ENCODE measurements around the gene TFIP11.
A peak's percentile ranks its signal among the peaks of the same experiment; 100 is the strongest.

Gene TFIP11

DNA sequence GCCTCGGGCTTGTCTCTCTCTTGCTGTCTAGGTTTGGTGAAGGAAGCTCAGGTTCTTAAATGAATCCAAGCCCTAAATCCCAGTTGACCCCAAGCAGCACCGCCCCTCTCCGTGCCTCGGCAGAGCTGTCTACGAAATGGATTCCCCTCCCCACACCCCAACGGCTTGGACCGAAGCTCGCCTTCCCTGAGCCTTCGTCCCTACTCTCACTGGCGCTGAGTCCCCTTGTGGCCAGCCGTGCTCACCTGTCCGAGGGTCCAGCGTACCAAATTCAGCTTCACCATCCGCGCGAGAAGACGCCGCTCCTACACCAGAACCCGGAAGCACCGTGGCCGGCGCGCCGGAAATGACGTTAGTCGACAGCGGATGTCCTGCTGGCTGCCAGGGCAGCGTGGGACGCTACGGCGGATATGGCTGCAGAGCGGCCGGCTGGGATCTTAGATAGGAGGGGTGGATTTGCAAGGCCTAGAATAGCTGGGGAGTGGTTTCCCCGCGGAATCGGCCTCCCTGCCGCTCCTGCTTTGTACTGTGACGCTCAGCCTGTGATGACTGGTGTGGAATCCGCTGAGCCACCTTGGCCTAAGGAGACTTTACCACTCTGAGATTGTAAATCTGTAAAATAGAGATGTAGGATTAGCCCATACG, at the start of gene TFIP11:
Gene TFIP11, minus strand, starts transcription at position 325 of the 645 bp plus-strand sequence. CDS start 2,201 bp downstream, outside the sequence.
- peak; percentile 91 to 94 for DNase-seq (ENCODE audit: low read depth in 2 of 2)

DNA sequence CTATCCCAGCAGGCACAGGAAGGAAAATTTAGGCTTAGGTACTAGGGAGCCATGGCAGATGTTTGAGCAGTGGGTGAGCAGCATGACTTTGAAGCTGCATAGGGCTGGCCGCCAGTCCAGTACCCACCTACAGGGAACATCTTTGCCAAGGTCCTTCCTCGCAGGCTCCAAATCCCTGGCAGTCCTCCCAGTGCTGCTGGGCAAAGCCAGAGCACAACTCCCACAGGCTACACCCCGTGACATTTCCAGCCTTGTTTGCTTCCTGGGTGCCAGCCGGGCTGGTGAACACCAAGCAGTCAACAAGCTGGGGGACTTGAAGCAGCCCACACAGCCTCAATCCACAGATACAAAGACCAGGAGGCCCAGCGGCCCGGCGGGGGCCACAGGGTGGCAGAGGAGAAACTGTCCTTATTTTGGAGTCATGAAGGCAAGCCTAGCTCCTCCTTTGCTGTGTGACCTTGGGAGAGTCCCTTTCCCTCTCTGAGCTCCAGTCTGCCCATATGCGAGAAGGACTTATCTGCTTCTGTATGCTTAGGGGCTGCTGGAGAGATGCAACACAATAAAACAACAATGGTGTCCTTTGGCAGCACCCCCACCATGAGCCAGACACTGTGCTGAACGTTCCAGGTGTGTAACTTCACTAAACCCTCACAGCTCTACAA, 49.6 kb upstream of the TFIP11 start:
- DNase-seq (ENCODE audit: low read depth in 2 of 2) = no peak

DNA sequence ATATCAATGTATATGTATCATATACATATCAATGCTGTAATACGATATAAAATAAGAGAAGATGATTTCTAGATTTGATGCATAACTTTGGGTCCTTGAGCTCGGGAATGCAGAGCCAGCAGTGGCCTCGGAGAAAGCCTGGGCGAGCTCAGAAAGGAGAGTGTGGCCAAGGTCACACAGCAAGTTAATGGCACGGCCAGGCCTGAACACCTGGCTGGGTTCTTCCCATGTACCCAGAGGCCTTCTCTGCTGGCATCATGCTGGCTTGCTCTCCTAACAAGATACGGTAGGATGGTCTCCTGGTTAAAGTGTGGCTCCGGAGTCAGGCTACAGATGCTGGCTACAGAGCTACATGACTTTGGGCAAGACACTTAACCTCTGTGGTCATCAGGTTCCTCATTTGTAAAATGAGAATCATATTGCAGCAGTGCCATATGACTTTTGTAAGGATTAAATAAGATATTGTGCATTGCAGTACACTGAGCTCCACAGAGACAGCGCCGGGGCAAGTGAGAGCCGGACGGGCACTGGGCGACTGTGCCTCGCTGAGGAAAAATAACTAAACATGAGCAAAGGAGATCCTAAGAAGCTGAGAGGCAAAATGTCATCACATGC, 47.8 kb upstream of the TFIP11 start:
- DNase-seq (ENCODE audit: low read depth in 2 of 2) = no peak

DNA sequence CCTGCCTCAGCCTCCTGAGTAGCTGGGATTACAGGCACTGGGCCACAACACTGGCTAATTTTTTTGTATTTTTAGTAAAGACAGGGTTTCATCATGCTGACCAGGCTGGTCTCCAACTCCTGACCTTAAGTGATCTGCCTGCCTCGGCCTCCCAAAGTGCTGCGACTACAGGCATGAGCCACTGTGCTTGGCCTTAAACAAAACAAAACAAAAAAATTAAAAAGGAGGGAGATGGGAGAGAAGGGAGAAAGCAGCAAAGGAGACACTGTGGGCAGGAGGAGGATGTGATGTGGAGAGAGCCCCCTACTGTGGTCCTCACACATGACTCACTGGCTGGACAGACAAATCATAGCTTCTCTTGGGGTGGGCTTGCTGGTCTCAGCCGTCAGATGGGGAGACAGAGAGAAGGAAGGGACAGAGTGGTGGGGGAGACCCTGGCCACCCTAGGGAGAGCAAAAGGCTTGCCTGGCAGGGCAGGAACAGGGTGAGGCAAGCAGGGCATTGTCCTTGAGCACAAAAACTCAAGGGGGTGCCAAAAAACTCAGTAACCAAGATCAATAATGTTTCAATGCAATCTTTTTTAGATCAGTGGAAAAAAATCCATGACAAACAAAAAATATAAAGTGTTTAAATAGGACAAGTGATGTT, 46.1 kb upstream of the TFIP11 start:
- DNase-seq (ENCODE audit: low read depth in 2 of 2) = no peak

DNA sequence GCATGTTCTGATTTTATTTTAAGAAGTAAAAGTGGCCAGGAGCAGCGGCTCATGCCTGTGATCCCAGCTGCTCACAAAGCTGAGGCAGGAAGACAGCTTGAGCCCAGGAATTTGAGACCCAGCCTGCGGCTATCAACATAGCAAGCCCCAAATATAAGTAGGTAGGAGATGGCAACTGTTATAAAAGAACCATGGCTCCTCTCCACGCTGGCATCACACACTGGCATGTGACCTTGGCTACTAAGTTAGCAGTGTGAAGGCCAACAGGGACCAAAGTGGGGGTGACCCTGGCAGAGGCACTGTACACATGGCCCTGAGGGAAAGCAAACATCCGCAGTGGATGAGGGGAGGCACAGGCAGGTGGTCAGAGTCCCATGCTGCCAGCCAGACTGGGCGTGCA, 44.6 kb upstream of the TFIP11 start:
- DNase-seq (ENCODE audit: low read depth in 2 of 2) = no peak

DNA sequence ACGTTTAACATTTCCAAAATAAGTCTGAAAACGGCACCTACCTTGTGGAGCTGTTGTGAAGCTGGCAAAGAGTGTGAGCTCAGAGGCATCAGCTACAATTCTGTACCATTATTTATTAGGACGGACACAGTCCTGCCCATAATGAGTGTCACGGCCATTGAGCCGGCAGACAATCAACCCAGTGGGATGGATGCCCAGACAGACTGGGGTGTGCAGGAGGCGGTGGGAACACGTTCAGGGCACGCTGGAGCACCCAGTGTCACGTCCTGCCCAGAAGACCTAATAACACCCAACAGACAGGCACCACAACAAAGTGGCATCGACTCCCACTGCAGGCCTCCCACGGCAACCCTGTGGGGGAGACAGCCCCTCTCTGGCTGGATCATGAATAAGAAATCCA, 43.2 kb upstream of the TFIP11 start:
- no peak for DNase-seq (ENCODE audit: low read depth in 2 of 2)

DNA sequence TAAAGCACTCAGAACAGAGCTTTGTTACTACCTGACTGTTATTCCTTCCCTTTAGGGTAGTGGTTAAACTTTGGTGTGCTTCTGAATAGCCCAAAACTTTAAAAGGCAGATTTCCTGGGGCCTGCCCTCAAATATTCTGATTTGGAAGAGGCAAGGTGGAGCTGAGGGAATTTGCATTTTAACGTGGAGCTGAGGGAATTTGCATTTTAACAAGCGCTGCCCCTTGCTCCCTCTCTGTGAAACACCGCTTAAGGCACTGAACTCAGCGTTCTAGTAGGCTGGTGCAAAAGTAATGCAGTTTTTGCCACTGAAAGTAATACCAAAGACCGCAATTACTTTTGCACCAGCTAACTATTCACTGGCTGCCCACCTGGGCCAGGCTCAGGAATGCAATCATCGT, 42.7 kb upstream of the TFIP11 start:
- no peak for DNase-seq (ENCODE audit: low read depth in 2 of 2)

DNA sequence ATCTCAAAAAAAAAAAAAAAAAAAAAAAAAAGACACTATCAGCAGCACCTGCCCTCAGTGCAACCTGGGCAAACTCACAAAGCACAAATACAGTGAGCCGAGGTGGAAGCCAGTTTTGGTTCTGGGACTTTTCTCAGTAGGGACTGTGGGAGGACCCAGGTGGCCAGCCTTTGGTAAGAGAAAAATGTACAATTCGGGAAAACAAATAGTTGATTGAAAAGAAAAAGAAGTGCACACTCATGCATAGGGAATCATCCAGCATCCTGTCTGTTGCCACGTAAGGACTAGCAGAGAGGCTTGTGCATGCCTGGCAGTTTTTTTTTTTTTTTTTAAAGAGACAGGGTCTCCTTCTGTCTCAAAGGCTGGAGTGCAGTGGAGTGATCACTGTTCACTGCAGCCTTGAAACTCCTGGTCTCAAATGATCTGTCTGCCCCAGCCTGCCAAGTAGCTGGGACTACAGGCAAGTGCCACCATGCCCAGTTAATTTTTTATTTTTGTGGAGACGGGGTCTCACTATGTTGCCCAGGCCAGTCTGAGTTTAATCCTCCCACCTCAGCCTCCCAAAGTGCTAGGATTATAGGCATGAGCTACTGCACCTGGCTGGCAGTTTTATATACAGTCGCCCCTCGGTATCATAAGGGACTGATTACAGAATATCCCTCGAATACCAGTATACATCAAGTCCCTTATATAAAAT, 40.9 kb upstream of the TFIP11 start:
- DNase-seq (ENCODE audit: low read depth in 2 of 2) = no peak

DNA sequence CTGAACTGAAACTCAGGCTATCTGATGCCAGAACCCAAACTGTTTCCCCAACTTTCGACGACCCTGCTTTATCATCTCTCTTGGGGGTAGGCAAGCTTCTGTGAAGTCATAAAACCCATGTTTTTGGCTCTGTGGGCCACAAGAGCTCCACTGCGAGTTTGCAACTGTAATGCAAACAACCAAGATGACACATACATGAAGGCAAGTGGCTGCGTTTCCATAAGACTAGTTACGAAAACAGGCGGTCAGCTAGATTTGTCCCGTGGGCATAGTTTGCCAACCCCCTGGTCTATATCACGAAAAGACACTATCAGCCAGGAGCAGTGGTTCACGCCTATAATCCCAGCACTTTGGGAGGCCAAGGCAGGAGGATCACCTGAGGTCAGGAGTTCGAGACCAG, 40.2 kb upstream of the TFIP11 start:
- no peak for DNase-seq (ENCODE audit: low read depth in 2 of 2)

DNA sequence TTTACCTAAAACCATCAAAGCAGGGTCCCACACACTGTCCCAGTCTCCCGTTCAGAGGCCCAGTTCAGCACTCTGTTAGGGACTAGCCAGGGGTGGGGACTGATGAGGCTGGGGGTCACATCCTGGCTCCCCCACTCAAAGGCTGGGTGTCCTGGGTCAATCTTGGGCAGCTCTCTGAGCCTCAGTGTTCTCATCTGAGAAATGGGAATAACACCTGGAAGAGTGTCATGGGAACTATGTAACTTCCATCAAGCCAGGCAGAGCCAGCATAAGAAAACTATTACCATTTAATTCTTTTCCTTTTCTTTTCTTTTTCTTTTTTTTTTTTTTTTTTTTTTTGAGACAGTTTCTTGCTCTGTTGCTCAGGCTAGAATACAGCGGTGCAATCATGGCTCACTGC, 39.3 kb upstream of the TFIP11 start:
- DNase-seq (ENCODE audit: low read depth in 2 of 2) = no peak

DNA sequence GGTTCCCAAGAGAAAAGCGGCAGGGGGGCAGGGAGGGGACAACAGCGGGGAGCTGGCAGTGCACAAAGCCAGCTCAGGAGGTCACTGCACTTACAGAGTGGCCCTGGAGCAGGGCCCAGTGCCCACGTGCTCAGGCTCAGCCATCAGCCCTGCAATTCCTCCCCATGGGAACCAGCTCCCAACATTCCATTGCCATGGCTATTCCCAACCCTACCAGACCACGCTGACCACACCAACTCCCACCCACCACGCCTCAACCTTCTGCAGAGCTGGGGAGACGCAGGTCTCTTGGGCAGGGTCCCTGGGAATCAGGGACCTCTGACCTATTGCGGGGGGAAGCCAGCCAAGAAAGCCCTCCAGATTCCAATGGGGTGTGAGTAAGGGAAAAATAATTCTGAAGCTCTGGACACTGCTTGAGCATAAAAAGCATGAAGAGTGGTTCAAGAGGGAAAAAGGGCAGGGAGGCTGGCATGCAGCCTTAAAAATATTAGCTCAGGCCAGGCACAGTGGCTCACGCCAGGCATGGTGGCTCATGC, 38.3 kb upstream of the TFIP11 start:
- no peak for DNase-seq (ENCODE audit: low read depth in 2 of 2)

DNA sequence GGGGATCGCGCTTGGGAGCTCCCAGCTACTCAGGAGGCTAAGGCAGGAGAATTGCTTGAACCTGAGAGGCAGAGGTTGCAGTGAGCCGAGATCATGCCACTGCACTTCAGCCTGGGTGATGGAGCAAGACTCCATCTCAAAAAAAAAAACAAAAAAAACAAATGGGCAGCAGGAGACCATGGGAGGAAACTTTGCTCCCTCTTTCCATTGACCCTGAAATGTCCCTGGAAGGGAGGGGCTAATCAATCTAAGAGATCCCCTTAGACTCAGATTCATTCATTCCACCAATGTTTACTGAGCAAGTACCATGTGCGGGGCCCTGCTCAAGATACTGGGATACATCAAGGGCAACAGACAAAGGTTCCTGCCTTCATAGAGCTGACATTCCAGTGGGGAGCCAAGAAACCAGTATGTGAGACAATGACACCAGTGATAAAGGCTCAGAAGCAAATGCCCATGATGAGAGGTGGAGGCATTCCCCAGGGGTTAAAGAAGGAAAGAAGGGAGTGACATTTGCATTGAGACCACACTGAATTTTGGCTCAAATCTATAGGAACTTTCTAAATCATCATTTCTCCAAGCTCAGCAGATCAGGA, 37.7 kb upstream of the TFIP11 start:
- DNase-seq (ENCODE audit: low read depth in 2 of 2) = no peak

DNA sequence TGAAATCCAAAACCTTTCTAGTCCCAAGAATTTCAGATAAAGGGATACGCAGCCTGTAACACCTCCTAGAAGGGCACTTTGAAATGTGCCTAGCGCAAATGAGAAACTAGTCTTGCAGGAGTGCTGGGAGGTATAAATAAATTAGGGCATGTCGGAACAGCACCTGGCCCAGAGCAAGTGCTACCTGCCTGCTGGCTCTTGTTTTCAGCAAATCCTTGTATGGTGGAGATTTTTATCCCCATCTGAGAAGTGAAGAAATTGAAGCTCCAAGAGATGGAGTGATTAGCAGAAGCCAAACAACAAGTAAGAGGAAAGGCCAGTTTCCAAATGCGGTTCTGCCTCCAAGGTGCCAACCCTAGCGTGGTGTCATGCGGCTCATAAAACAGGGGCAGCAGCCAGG, 36.7 kb upstream of the TFIP11 start:
- no peak for DNase-seq (ENCODE audit: low read depth in 2 of 2)

DNA sequence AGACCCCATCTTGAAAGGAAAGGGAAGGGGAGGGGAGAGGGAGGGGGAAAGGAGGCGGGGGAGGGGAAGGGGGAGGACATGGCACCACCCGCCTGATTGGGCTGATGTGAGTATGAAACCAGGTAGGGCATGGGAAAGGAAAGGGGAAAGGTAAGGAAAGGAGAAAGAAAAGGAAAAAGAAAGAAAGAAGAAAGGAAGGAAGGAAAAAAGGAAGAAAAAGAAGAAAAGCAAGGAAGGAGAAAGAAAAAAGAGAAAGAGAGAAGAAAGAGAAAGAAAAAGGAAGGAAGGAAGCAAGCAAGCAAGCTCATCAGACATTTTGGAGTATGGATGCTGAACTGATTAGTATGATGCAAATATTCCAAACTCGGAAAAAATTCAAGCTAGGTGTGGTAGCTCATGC, 36.0 kb upstream of the TFIP11 start:
- DNase-seq (ENCODE audit: low read depth in 2 of 2) = no peak

DNA sequence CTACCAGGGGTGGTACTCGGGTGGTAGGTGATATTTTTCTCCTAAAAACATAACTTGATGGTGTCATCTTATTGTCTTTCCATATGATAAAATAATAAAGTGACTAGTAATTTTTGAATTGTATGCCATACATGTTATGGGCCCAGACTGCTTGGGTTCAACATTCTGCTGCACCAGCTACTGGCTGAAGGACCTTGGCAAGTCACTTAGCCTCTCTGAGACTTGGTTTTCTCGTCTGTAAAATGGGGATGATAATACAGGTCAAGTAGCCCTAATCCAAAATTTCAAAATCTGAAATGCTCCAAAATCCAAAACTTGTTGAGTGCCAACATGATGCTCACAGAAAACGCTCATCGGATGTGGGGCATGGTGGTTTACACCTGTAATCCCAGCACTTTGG, 35.6 kb upstream of the TFIP11 start:
- no peak for DNase-seq (ENCODE audit: low read depth in 2 of 2)

DNA sequence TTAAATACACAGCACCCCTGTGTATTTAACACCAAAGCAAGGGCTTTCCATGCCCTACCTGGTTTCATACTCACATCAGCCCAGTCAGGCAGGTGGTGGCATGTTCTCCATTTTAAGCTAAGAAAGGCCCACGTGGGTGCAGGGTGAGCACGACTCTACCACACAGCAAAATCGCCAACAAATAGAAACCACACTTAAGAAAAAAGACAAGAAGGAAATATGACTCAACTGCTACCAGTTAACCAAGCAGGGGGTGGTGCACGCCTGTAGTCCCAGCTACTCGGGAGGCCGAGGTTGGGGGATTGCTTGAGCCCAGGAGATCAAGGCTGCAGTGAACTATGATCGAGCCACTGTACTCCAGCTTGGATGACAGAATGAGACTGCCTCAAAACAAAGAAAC, 35.2 kb upstream of the TFIP11 start:
- peak; percentile 7 to 11 for DNase-seq (ENCODE audit: low read depth in 2 of 2)

DNA sequence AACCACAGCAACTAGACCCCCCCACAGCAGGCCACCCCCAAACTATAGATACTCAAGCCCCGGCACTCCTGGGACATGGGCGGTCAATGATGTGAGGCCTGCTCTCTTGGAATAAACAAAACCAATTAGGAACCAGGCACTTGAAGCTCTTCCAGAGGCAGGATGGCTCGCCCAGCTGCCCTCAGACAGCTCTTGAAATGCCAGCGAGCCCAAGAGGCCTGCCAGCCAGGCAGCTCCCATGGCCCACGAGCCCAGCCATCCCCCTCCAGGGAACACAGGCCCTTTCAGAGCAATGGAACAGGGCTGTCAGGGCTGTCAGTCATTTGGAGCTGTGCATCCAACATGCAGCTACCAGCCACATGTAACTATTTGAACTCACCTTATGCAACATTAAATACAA, 34.0 kb upstream of the TFIP11 start:
- no peak for DNase-seq (ENCODE audit: low read depth in 2 of 2)

DNA sequence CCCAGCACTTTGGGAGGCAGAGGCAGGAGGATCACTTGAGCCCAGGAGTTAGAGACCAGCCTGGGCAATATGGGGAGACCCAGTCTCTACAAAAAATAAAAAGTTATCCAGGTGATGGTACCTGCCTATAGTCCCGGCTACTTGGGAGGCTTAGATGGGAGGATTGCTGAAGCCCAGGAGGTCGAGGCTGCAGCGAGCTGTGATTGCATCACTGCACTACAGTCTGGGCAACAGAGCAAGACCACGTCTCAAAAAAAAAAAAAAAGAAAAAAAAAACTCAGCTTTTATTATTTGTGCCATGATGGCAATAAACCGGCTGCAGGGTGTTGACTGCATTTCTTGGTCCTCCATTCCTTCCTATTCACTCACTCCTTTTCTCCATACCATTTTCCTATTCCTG, 33.6 kb upstream of the TFIP11 start:
- no peak for DNase-seq (ENCODE audit: low read depth in 2 of 2)

DNA sequence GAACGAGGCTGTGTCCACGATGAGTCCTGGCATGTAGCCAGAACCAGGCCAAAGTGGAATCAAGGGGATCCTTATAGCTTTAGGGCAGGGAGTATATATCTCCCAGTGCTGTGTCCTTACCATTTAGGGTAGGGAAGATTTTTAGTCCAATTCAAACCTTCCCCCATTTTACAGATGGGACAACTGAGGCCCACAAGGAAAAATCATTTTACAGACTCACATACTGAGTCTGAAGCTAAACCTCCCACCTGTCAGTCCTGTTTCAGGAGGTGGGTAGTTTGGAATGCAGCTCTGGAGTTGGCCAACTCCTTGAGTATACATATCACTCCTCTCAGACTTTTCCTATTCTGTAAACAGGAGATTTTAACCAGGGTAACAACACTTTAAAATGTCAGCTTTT, 33.1 kb upstream of the TFIP11 start:
- DNase-seq (ENCODE audit: low read depth in 2 of 2) = no peak

DNA sequence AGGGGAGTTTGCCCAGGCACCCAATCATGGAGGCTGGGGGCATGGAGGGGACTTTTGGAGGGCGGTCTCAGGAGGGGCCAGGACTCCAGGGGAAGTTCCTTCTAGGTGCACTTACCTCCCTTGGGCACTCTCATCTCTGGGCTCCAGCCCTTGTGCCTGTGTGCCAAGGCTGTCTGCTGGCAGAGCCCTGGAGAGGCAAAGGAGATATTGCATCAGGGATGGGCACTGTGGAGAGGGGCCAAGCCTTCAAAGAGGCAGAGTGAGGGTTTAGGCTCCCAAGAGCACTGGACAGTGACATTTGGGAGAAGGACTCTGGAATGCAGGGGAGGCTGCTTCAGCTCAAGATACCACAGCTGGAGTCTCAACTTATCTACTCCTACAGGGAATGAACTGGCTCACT, 32.2 kb upstream of the TFIP11 start:
- no peak for DNase-seq (ENCODE audit: low read depth in 2 of 2)

DNA sequence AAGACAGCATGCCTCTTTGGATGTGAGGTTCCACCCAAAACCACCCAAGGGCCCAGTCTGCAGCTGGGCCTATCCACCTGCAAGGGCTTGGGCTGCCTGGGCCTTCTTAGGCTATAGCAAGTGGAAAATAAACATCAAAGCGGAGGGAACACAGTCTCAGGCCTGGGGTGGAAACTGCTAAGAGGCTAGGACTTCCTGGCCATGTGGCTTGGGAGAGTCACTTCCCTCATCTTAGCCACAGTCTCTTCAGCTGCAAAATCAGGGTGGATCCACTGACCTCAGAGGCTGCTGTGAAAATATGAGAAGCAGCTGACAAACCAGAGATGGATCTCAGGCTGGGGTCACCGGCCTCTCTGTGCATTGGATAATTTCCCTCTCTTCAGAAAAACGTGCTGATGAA, 30.6 kb upstream of the TFIP11 start:
- no peak for DNase-seq (ENCODE audit: low read depth in 2 of 2)
